ENCODE measurements around the gene MAP7.
"Not testable (repeated sequence)": the region's sequence is repeated elsewhere in the genome, so short reads cannot be mapped to it uniquely, and the experiment has no call there.

The MAP7 gene

GRCh38 chr6:136474241-136474640 lies 76.0 kb downstream of the MAP7 start:
- in situ Hi-C loops (cut with HindIII; ENCODE audit: low sequenced_read_pairs), result no loop called here

DNA sequence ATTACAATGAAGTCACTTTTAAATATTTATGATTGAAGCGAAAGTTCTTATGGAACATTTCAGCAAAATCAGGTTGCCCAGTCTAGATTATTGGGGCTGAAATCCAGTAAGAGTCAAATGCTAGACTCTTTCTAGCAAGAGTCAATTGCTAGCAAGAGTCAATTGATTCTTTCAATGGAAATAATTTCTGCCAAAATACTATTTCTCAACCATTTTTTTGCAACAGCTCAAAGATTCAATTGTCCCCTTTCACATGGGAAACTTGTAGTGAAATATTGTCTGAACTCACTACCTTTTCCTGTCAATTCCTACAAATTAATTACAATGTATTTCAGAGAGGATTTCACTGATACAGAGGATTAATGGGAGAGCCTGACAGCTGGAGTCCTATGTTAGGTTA lies 78.3 kb downstream of the MAP7 start:
- in situ Hi-C loops (cut with HindIII; ENCODE audit: low sequenced_read_pairs), result no loop called here

- in situ Hi-C loops (cut with HindIII; ENCODE audit: low sequenced_read_pairs), result no loop called here
Measured at GRCh38 chr6:136471372-136471771, 78.8 kb downstream of the MAP7 start.

DNA sequence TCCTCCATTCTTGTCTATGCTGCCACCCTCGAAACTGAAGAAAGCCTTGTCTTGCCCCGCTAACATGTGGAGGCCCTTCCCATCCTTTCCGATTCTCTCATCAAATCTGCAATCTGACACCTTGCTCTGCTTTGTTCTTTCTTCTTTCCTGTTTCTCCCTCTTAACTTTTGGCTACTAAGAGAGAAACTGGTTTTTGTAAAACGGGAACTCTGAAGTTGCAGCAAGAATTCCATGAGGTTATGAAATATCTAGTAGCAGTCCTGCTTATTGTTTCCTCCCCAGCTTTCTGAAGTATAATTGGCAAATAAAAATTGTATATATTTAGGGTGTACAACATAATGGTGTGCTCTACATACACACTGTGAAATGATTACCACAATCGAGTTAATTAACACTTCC lies 80.2 kb downstream of the MAP7 start:
- in situ Hi-C loops (cut with HindIII; ENCODE audit: low sequenced_read_pairs), result no loop called here

GRCh38 chr6:136469154-136469553 lies 81.1 kb downstream of the MAP7 start:
- in situ Hi-C loops (cut with HindIII; ENCODE audit: low sequenced_read_pairs), result no loop called here

GRCh38 chr6:136468711-136469110 lies 81.5 kb downstream of the MAP7 start:
- in situ Hi-C loops (cut with HindIII; ENCODE audit: low sequenced_read_pairs), result no loop called here

GRCh38 chr6:136467186-136467585 lies 83.0 kb downstream of the MAP7 start:
- in situ Hi-C loops (cut with HindIII; ENCODE audit: low sequenced_read_pairs), result no loop called here

DNA sequence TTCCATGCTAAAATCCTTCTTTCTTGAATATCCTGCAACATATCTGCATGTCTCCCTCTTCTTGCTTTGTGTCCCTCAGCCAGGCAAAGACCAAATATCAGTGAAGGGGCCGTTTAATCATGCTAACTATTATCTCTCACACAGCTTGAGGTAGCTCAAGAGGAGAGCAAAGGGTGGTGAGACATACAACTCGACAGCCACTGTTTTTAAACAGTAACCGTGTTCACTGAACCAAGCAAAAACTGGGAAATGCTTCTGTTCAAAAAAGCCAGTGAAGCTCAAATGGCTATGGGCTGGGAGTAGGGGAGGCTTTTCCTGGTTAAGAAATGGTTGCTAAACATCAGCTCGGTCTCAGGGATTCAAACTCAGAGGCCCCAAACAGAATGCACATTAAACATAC lies 83.4 kb downstream of the MAP7 start:
- in situ Hi-C loops (cut with HindIII; ENCODE audit: low sequenced_read_pairs), result no loop called here

- in situ Hi-C loops (cut with HindIII; ENCODE audit: low sequenced_read_pairs), result no loop called here
Measured at GRCh38 chr6:136465766-136466303, 84.4 kb downstream of the MAP7 start.

GRCh38 chr6:136464874-136465273 lies 85.3 kb downstream of the MAP7 start:
- in situ Hi-C loops (cut with HindIII; ENCODE audit: low sequenced_read_pairs), result no loop called here

GRCh38 chr6:136464148-136464547 lies 86.1 kb downstream of the MAP7 start:
- in situ Hi-C loops (cut with HindIII; ENCODE audit: low sequenced_read_pairs), result no loop called here

GRCh38 chr6:136463743-136464142 lies 86.5 kb downstream of the MAP7 start:
- in situ Hi-C loops (cut with HindIII; ENCODE audit: low sequenced_read_pairs), result no loop called here

- in situ Hi-C loops (cut with HindIII; ENCODE audit: low sequenced_read_pairs), result no loop called here
Measured at GRCh38 chr6:136446579-136447187, 103.5 kb downstream of the MAP7 start.

DNA sequence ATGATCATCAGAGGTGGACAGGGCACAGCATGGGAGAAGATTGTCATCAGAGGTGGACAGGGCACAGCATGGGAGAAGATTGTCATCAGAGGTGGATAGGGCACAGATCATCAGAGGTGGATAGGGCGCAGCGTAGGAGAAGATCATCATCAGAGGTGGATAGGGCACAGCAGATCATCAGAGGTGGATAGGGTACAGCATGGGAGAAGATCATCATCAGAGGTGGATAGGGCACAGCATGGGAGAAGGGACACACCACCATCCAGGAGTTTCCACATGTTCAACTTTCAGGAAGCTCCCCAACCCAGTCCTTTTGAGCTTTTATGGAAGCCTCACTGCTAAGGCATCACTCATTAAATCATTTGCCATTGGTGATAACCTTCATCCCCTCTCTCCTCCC lies 104.1 kb downstream of the MAP7 start:
- in situ Hi-C loops (cut with HindIII; ENCODE audit: low sequenced_read_pairs), result no loop called here

DNA sequence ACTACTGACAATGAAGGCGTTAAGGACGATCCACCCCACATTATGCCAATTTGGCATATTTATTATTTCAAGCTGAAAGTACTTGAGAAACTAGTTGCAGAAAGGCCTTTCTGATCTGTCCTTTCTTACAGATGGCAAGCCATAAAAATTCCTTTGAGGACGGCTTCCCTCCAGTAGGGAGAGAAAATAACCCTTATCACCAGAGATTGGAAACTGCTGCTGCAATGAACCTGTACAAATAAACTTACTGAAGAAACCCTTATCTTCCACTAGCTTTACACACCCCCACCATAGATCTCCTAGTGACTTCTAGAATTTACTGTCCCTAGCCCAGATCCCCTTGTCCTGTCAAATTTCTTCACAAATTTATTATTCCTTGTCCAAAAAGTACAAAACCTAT lies 105.2 kb downstream of the MAP7 start:
- in situ Hi-C loops (cut with HindIII; ENCODE audit: low sequenced_read_pairs), result no loop called here

GRCh38 chr6:136440203-136440602 lies 110.0 kb downstream of the MAP7 start:
- in situ Hi-C loops (cut with HindIII; ENCODE audit: low sequenced_read_pairs), result no loop called here

GRCh38 chr6:136439514-136440190 lies 110.6 kb downstream of the MAP7 start:
- in situ Hi-C loops (cut with HindIII; ENCODE audit: low sequenced_read_pairs), result no loop called here

GRCh38 chr6:136438441-136438840 lies 111.8 kb downstream of the MAP7 start:
- in situ Hi-C loops (cut with HindIII; ENCODE audit: low sequenced_read_pairs), result no loop called here

- in situ Hi-C loops (cut with HindIII; ENCODE audit: low sequenced_read_pairs), result no loop called here
Measured at GRCh38 chr6:136437246-136437645, 113.0 kb downstream of the MAP7 start.

DNA sequence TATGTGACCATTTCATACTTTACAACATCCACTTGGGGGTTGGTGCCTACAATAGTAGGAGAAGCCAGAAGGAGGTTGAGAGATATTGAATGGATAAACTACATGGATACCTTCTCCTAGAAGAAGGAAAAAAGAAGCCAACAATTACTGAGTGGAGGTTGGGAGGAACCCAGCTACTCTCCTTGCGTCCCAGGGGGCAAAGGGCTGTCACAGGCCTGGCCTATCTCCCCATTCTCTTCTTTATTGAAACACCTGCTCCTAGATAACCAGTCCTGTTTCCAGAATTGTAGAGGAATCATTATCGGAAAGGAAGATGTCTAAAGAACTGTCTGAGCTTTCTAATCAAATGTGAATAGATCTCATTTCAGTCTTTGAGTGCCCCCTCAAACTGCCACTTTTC lies 115.1 kb downstream of the MAP7 start:
- in situ Hi-C loops (cut with HindIII; ENCODE audit: low sequenced_read_pairs), result no loop called here

GRCh38 chr6:136431306-136431705 lies 118.9 kb downstream of the MAP7 start:
- in situ Hi-C loops (cut with HindIII; ENCODE audit: low sequenced_read_pairs), result not testable (repeated sequence)

DNA sequence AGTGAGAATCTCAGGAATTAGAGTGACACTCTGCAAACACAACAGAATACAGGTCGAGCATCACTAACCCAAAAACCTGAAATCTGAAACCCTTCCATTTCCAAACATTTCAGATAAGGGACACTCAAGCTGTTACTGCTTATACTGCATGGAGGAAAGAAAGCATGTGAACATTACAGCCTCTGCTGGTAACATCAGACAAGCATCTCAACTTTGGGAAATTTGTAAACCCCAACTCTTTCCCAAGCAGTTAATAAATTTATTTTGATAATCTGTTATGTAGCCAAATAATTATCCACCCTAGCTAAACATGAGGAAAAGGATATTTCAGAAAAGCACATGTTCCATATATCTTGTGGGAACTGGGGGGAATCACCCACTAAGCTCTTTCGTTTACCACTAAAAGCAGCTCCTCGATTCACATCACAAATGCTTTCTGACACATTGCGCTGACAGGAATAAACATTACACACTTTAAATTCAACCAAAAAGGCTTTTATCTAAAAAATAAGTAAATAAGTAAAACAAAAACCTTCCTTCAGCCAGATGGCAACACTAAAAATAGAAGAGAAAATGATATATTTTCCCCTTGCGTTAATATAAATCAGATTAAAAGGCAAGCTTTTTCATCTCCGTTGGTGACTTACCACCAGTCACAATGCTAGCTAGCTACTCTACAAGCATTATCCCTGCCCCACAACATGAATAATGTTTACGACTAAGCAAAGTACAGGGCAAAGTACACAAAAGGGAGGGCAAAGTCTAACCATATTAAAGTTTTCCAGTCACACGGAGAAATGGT lies 120.8 kb downstream of the MAP7 start:
- in situ Hi-C loops (cut with HindIII; ENCODE audit: low sequenced_read_pairs), result no loop called here

Measured in DLD1 (cell line).